AG10803 (cell line): ENCODE measurements around the gene PPM1H.

Experiments
- DNase-seq: peaks from one replicate; pipeline ENCODE4 v3.0.0; 2010; ENCODE audit warnings: low read depth
- H3K4me3 ChIP-seq: 2 replicates; pipeline ENCODE4 v1.5.1; 2011; ENCODE audit warnings: mild to moderate bottlenecking, low read length, control low read depth
- TF ChIP-seq, protein P1 (sequence below): conservative IDR thresholded peaks from 2 replicates; pipeline ENCODE4 v1.5.1; 2011; ENCODE audit warnings: mild to moderate bottlenecking, low read length, control low read depth, inconsistent platforms

The PPM1H gene

DNA sequence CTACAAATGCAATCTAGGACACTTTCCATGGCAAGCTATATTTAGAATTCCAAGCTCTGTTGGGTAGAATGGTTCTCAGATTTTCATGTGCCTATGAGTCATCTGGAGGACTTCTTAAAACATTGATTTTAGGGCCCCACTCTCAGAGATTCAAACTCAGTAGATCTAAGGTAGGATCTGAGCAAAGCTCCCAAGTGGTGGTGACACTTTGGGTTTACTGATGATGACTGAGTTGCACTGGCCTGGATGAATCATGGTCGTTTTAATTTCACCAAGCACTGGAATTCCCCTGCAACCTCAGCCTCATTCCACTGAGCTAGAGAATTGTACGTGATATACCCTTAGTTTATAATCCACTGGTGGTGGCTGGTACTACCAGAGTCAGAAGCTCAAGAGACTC lies 86.5 kb downstream of the PPM1H start:
- TF ChIP-seq, protein P1, sequence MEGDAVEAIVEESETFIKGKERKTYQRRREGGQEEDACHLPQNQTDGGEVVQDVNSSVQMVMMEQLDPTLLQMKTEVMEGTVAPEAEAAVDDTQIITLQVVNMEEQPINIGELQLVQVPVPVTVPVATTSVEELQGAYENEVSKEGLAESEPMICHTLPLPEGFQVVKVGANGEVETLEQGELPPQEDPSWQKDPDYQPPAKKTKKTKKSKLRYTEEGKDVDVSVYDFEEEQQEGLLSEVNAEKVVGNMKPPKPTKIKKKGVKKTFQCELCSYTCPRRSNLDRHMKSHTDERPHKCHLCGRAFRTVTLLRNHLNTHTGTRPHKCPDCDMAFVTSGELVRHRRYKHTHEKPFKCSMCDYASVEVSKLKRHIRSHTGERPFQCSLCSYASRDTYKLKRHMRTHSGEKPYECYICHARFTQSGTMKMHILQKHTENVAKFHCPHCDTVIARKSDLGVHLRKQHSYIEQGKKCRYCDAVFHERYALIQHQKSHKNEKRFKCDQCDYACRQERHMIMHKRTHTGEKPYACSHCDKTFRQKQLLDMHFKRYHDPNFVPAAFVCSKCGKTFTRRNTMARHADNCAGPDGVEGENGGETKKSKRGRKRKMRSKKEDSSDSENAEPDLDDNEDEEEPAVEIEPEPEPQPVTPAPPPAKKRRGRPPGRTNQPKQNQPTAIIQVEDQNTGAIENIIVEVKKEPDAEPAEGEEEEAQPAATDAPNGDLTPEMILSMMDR, result no peak; the same call in 1 of the 2 replicates
- H3K4me3 ChIP-seq, result no peak overlapping the region
- peak; percentile 66 for DNase-seq

DNA sequence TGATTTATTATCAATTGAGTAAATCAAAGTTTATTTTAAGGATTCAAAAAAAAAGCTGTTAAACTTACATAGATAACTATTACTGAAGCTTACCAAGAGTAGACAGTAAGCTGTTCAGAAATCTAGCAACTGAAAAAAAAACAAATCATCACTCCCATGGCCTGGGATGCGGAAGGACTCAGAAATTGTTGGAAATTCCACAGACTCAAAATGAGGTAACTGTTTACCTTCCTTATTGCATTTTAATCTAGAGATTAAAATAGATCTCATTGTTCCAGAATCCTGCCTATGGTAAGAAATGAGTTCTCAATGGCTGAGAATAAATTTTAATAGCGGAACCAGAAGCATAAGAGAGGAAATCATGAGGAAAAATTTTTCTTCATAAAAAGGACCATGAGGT lies 87.2 kb downstream of the PPM1H start:
- no peak for DNase-seq
- no peak overlapping the region for H3K4me3 ChIP-seq
- TF ChIP-seq, protein P1, result no peak

DNA sequence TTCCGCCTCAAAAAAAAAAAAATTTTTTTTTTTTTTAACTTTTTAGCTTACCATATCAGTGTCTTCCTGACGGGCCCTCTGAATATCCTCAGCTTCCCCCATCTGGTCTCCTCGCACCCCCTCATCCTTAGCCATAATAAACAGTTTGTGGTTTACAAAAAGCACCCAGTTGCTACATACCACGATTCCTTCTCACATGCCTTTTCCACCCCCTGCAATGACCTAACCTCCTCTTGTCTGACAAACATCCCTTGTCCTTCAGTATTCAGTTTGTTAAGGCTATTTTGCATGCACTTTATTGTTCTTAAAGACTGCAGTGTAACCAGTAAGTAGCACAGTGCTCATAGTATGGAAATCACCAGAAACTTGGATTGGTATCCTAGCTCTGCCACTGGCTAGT lies 88.5 kb downstream of the PPM1H start:
- H3K4me3 ChIP-seq, result no peak overlapping the region
- peak; percentile 72 for DNase-seq
- TF ChIP-seq, protein P1, result no peak

DNA sequence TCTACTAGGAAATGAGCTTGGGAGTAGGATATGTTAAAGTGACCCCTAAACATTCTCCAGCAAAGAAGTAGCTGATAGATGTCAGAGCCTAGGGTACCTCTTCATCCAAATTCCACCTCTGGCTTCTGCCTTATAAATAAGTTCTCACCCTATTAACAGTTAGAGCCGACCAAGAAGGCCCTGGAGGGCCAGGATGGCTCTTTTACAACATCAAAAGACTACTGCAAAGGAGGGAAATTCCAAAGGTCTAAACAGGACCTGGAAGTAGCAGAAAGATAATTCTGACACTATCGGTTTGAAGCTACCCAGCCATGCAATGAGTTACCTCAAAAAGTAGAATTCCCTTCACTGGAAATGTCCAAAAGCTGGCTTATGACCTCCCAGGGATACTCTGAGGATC lies 90.0 kb downstream of the PPM1H start:
- DNase-seq, result no peak
- no peak overlapping the region for H3K4me3 ChIP-seq
- TF ChIP-seq, protein P1, result no peak

DNA sequence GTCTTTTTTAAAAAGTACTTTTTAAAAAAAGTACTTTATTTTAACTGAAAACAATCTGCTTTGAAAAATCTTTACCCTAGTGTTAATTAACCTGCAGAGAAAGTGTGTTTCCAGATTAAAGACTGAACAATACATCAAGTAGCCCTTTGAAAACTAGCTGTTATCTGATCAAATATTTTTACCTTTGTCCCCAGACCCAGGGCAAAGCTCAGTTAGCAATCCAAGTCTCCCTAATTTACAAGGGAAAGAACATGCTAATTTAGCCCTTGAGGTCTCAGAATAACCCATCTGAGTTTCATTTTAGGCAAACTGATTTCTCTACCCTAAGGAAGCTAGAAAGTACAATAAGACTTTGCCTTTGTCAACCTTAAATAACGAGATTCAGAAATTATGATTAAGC lies 91.2 kb downstream of the PPM1H start:
- H3K4me3 ChIP-seq, result no peak overlapping the region
- DNase-seq, result no peak
- TF ChIP-seq, protein P1, result no peak

DNA sequence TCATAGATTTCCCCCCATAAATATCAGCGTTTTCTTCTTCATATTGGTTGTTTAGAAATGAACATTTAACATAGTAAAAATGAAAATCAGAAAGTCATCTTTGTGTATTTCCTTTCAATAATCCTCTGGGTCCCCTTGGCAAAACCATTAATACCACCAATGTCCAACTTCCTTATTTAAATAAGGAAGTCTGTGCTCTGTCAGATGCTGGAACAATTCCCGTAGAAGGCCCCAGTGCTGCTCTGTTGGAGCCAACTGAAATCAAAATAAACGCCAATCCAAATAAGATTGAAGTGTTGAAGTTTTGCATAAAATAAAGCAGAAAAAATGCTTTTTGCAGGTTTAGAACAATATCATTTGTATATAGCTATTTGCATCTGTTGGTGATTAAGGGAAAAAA lies 93.1 kb downstream of the PPM1H start:
- TF ChIP-seq, protein P1, result no peak
- DNase-seq, result no peak
- H3K4me3 ChIP-seq, result no peak overlapping the region

DNA sequence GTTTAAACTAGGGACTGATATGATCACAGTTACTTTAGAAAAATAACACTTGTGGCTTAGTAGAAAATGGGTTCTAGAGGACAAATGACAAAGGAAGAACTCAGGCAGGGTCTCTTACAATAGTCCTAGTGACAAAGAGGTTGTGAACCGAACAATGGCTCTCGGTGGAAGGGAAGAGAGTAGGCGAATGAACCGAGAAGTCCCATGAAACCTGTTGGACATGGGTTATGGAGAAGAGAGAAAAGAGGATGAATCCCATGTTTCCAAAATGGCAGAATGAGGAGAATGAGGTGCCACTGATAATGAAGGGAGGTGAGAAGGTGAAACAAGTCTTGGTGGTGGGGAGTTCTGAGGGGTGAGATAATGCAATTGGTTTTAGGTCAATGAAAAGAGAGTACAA lies 94.1 kb downstream of the PPM1H start:
- H3K4me3 ChIP-seq, result no peak overlapping the region
- TF ChIP-seq, protein P1, result no peak
- DNase-seq, result no peak
